ENCODE results near the gene LAP3.

DNA sequence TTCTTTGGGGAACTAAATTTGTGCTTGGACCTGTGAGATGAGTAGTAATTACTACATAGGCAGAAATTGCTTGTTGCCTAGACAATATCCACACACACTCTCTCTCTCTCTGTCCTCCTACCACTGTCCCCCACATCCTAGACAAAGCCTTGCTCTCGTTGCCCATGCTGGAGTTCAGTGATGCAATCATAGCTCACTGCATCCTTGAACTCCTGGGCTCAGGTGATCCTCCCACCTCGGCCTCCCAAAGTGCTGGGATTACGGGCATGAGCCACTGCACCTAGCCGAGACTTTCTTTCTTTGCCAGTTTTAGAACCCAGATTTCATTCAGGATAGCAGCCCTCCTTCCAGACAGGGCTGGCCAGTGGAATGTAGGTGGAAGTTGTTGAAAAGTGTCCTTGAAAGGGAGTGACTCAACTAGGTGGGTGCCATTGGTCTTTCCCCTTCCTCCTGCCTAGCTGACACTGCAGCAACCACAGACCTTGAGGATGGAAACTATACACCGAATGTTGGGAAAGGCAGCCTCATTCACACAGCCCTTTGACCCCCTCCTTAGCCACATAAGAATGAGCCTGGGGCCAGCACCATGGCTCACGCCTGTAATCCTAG, 16.8 kb upstream of the LAP3 start:
- TF ChIP-seq CTCF (IDR thresholded peaks at IDR 0.05; ENCODE audit: low read depth, low read length) (no peak), POLR2A (IDR thresholded peaks at IDR 0.05; ENCODE audit: extremely low read depth, insufficient read length) (no peak)
